ENCODE results near the gene ZHX3.

GRCh38 chr20:41272339-41272738, 45.2 kb downstream of the ZHX3 start:
- TF ChIP-seq, protein P1, sequence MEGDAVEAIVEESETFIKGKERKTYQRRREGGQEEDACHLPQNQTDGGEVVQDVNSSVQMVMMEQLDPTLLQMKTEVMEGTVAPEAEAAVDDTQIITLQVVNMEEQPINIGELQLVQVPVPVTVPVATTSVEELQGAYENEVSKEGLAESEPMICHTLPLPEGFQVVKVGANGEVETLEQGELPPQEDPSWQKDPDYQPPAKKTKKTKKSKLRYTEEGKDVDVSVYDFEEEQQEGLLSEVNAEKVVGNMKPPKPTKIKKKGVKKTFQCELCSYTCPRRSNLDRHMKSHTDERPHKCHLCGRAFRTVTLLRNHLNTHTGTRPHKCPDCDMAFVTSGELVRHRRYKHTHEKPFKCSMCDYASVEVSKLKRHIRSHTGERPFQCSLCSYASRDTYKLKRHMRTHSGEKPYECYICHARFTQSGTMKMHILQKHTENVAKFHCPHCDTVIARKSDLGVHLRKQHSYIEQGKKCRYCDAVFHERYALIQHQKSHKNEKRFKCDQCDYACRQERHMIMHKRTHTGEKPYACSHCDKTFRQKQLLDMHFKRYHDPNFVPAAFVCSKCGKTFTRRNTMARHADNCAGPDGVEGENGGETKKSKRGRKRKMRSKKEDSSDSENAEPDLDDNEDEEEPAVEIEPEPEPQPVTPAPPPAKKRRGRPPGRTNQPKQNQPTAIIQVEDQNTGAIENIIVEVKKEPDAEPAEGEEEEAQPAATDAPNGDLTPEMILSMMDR (IDR thresholded peaks at IDR 0.05), result no peak
- no peak for TF ChIP-seq ZFX (IDR thresholded peaks at IDR 0.05; ENCODE audit: borderline replicate concordance)

Measured in 22Rv1 (cell line).